HCT116 (cell line): ENCODE results near the gene SYAP1. TPM values are rescaled to one million over a fixed set of nuclear protein-coding genes. Genes with fewer than 3 reads are reported as not detected.

Source experiments
- ATAC-seq: fragments of 200-7000 bp; cut with Tn5 transposase; 2 replicates; pipeline ENCODE4 v1.9.1; 2020; ENCODE audit warnings: mild to moderate bottlenecking, moderate library complexity
- BruUV-seq: library from RNA; stranded (reverse); fragments of 400-500 nt; replicated peaks from 2 replicates; lab custom pipeline; 2021; lab: Mats Ljungman, UMichigan
- CTCF ChIA-PET: fragments of 300-600 bp; sonication (Branson Sonifier 250); formaldehyde crosslinking; loops from one replicate; lab custom pipeline; 2021; ENCODE audit warnings: antibody characterized with exemption; lab: Charles Lee
- POLR2A ChIA-PET: fragments of 300-600, 350-600 bp; sonication (Branson Sonifier 250); formaldehyde crosslinking; loops from one replicate; lab custom pipeline; 2021; ENCODE audit warnings: antibody characterized with exemption; lab: Charles Lee
- RAD21 ChIA-PET, 2 experiments: fragments of 300-600 bp; sonication (Branson Sonifier 250); formaldehyde crosslinking; loops; one replicate each; lab custom pipeline; 2023; ENCODE audit warnings: low total read pairs in 2 of 2; ENCODE audit not compliant: uncharacterized antibody in 2 of 2, unreplicated experiment in 2 of 2, low non-redundant PET in 1 of 2; lab: Charles Lee
- DNase-seq: peaks from one replicate; pipeline ENCODE4 v3.0.0-alpha.2; 2010; ENCODE audit warnings: low read depth, low spot score
- H2AFZ ChIP-seq: fragments of 200-600 bp; shearing (Covaris generic), sonication (generic); 2 replicates; pipeline ENCODE4 v1.6.1; 2017; ENCODE audit warnings: low read depth, mixed run types, mixed read lengths, antibody characterized with exemption, low read length; ENCODE audit not compliant: poor library complexity, severe bottlenecking
- H3K27ac ChIP-seq: 2 replicates; pipeline ENCODE4 v1.5.1; 2012; ENCODE audit warnings: low read depth, low read length
- H3K27me3 ChIP-seq: fragments of 200-600 bp; sonication (generic); 2 replicates; pipeline ENCODE4 v1.6.1; 2016; ENCODE audit warnings: mixed run types, low read length, mixed read lengths; ENCODE audit not compliant: insufficient read depth
- H3K36me3 ChIP-seq, 2 experiments: fragments of 200-500 bp in 1 of 2; fragments of 200-600 bp in 1 of 2; sonication (Bioruptor generic) in 1 of 2; sonication (generic) in 1 of 2; 2 replicates each; pipeline versions ENCODE4 v1.5.1 to v1.6.1; 2014 to 2016; ENCODE audit warnings: low read length in 2 of 2, inconsistent platforms in 1 of 2, mixed read lengths in 1 of 2, mixed run types in 1 of 2; ENCODE audit not compliant: insufficient read depth in 2 of 2, control insufficient read depth in 1 of 2
- H3K4me1 ChIP-seq, 2 experiments: fragments of 200-600 bp in 1 of 2; sonication (generic) in 1 of 2; 2 replicates each; pipeline versions ENCODE4 v1.5.1 to v1.6.1; 2012 to 2017; ENCODE audit warnings: low read length in 2 of 2, inconsistent platforms in 1 of 2, mild to moderate bottlenecking in 1 of 2, mixed read lengths in 1 of 2, mixed run types in 1 of 2, moderate library complexity in 1 of 2; ENCODE audit not compliant: insufficient read depth in 2 of 2, control insufficient read depth in 1 of 2
- H3K4me2 ChIP-seq: fragments of 200-600 bp; sonication (generic); 2 replicates; pipeline ENCODE4 v1.6.1; 2017; ENCODE audit warnings: mixed run types, low read length, mixed read lengths
- H3K4me3 ChIP-seq, 2 experiments: fragments of 200-600 bp in 1 of 2; sonication (generic) in 1 of 2; replicated peaks in 1 of 2; 2 replicates each; pipeline ENCODE4 v1.5.1; 2011 to 2016; ENCODE audit warnings: low read length in 2 of 2, control low read depth in 1 of 2, low read depth in 1 of 2, mild to moderate bottlenecking in 1 of 2, mixed read lengths in 1 of 2, mixed run types in 1 of 2
- H3K79me2 ChIP-seq: fragments of 200-600 bp; sonication (generic); 2 replicates; pipeline ENCODE4 v1.6.1; 2017; ENCODE audit warnings: mild to moderate bottlenecking, mixed run types, low read length, moderate library complexity, mixed read lengths; ENCODE audit not compliant: insufficient read depth
- H3K9ac ChIP-seq: fragments of 200-600 bp; sonication (generic); 2 replicates; pipeline ENCODE4 v1.6.1; 2016; ENCODE audit warnings: low read length, mixed read lengths
- H3K9me2 ChIP-seq: fragments of 200-600 bp; sonication (generic), shearing (Covaris generic); 2 replicates; pipeline ENCODE4 v1.6.1; 2017; ENCODE audit warnings: mixed run types, mild to moderate bottlenecking, moderate library complexity; ENCODE audit not compliant: insufficient read depth
- H3K9me3 ChIP-seq, 2 experiments: fragments of 200-500 bp in 1 of 2; fragments of 200-600 bp in 1 of 2; sonication (Bioruptor generic) in 1 of 2; sonication (generic) in 1 of 2; 2 replicates each; pipeline ENCODE4 v1.6.1; 2014 to 2017; ENCODE audit warnings: low read length in 2 of 2, mixed read lengths in 2 of 2, inconsistent platforms in 1 of 2, low read depth in 1 of 2, mild to moderate bottlenecking in 1 of 2, mixed run types in 1 of 2, moderate library complexity in 1 of 2; ENCODE audit not compliant: control insufficient read depth in 1 of 2, insufficient read depth in 1 of 2
- H4K20me1 ChIP-seq: fragments of 200-600 bp; sonication (generic), shearing (Covaris generic); 2 replicates; pipeline ENCODE4 v1.6.1; 2017; ENCODE audit warnings: mixed run types, mild to moderate bottlenecking, moderate library complexity; ENCODE audit not compliant: insufficient read depth
- ATF3 ChIP-seq: IDR thresholded peaks from 2 replicates; pipeline ENCODE4 v1.6.1; 2012
- CBX3 ChIP-seq: IDR thresholded peaks from 2 replicates; pipeline ENCODE4 v1.6.1; 2012; ENCODE audit warnings: low read depth
- CEBPB ChIP-seq: IDR thresholded peaks from 2 replicates; pipeline ENCODE4 v1.6.1; 2012; ENCODE audit warnings: low read depth
- CTCF ChIP-seq, 3 experiments: fragments of 200-600 bp in 1 of 3; sonication (generic) in 1 of 3; IDR thresholded peaks in 2 of 3; conservative IDR thresholded peaks in 1 of 3; 2 replicates each; pipeline ENCODE4 v1.5.1; 2012 to 2017; ENCODE audit warnings: low read depth in 2 of 3, low read length in 2 of 3, antibody characterized with exemption in 1 of 3, borderline replicate concordance in 1 of 3, control low read depth in 1 of 3, mild to moderate bottlenecking in 1 of 3, mixed read lengths in 1 of 3, mixed run types in 1 of 3, moderate library complexity in 1 of 3; ENCODE audit not compliant: insufficient read depth in 1 of 3
- EGR1 ChIP-seq: IDR thresholded peaks from 2 replicates; pipeline ENCODE4 v1.6.1; 2012; ENCODE audit warnings: low read depth
- FOSL1 ChIP-seq: IDR thresholded peaks from 2 replicates; pipeline ENCODE4 v1.6.1; 2012; ENCODE audit warnings: low read depth
- MAX ChIP-seq: IDR thresholded peaks from 2 replicates; pipeline ENCODE4 v1.6.1; 2012
- POLR2A ChIP-seq: IDR thresholded peaks from 2 replicates; pipeline ENCODE4 v1.7.0; 2011; ENCODE audit warnings: borderline replicate concordance; ENCODE audit not compliant: insufficient read depth, insufficient read length; ENCODE audit errors: extremely low read depth
- RAD21 ChIP-seq: IDR thresholded peaks from 2 replicates; pipeline ENCODE4 v1.6.1; 2012; ENCODE audit warnings: low read depth, mild to moderate bottlenecking
- REST ChIP-seq: IDR thresholded peaks from 2 replicates; pipeline ENCODE4 v1.6.1; 2012; ENCODE audit warnings: low read depth
- SIN3A ChIP-seq: IDR thresholded peaks from 2 replicates; pipeline ENCODE4 v1.6.1; 2012; ENCODE audit warnings: low read depth
- SP1 ChIP-seq: IDR thresholded peaks from 2 replicates; pipeline ENCODE4 v1.6.1; 2012; ENCODE audit warnings: low read depth
- TCF7L2 ChIP-seq: IDR thresholded peaks from 2 replicates; pipeline ENCODE4 v1.7.0; 2011; ENCODE audit warnings: borderline replicate concordance, inconsistent platforms; ENCODE audit not compliant: insufficient read depth, insufficient read length; ENCODE audit errors: extremely low read depth
- YY1 ChIP-seq: IDR thresholded peaks from 2 replicates; pipeline ENCODE4 v1.6.1; 2011; ENCODE audit warnings: low read length, low read depth, moderate library complexity, mild to moderate bottlenecking; ENCODE audit not compliant: insufficient replicate concordance; ENCODE audit errors: extremely low read depth
- ZFX ChIP-seq: fragments of 450-650 bp; IDR thresholded peaks from 2 replicates; pipeline ENCODE4 v1.6.1; 2017
- intact Hi-C: fragments of 100-400 bp; cut with micrococcal nuclease; formaldehyde crosslinking; loops from 2 replicates; pipeline ENCODE4 v1.10.0; 2022
- total RNA-seq: library from RNA; stranded (reverse); gene quantifications from one replicate; pipeline ENCODE4 v1.2.1, GENCODE V29; 2021; ENCODE audit not compliant: unreplicated experiment

Gene SYAP1
- total RNA-seq, 1 experiment from 2014 or later, result 24.8 TPM

GRCh38 chrX:16797841-16798240, 78.4 kb downstream of the SYAP1 start:
- ATAC-seq, result no peak

More at GRCh38 chrX:16797841-16798240, 78.4 kb downstream of the SYAP1 start:
- Histone ChIP-seq H3K9me2 (no peaks in the 10 kb centered on the region), H3K27me3 (no peaks in the 10 kb centered on the region), H3K9me3 (no peaks in the 10 kb centered on the region), H3K79me2 (peaks cover 85% of the 10 kb centered on the region), H3K36me3 (peaks cover 3 to 12% of the 10 kb centered on the region in 2 experiments; a peak in 2 of 4 replicates), H3K4me2 (no peak overlapping the region), H2AFZ (no peak overlapping the region), H3K4me1 (no peaks in the 10 kb centered on the region), H3K9ac (no peak overlapping the region), H4K20me1 (no peaks in the 10 kb centered on the region), H3K4me3 (no peak overlapping the region), H3K27ac (no peak overlapping the region)
- no peak for DNase-seq
- ChIA-PET POLR2A (interaction anchor here (1.9 kb wide), 1 partner anchor 78 kb away, joined by 4 read pairs; the partner anchor contains the start of gene SYAP1), RAD21 (no interaction called here), CTCF (no interaction called here)
- intact Hi-C loops, result no loop called here
- TF ChIP-seq ZFX, result no peak
- TF ChIP-seq POLR2A, result no peak
- no peak for TF ChIP-seq CTCF (IDR thresholded peaks at IDR 0.05 in 2 of 3, conservative IDR thresholded peaks at IDR 0.05 in 1 of 3; ENCODE audit: borderline replicate concordance in 1 of 3, insufficient read depth in 1 of 3, low read depth in 2 of 3, low read length in 2 of 3)
- TF ChIP-seq ATF3, result no peak
- TF ChIP-seq CEBPB, result no peak
- TF ChIP-seq RAD21, result no peak
- no peak for TF ChIP-seq MAX
- no peak for TF ChIP-seq FOSL1
- TF ChIP-seq EGR1, result no peak
- no peak for TF ChIP-seq REST
- no peak for TF ChIP-seq YY1
- no peak for TF ChIP-seq SIN3A
- TF ChIP-seq CBX3, result no peak
- no peak for TF ChIP-seq TCF7L2
- TF ChIP-seq SP1, result no peak
- no TSS peak for BruUV-seq
